ENCODE data around the gene OTOGL. TPM values are rescaled to one million over a fixed set of nuclear protein-coding genes. Genes with fewer than 3 reads are reported as not detected.

The OTOGL gene
- total RNA-seq, 1 donor from 2014 or later = not detected

DNA sequence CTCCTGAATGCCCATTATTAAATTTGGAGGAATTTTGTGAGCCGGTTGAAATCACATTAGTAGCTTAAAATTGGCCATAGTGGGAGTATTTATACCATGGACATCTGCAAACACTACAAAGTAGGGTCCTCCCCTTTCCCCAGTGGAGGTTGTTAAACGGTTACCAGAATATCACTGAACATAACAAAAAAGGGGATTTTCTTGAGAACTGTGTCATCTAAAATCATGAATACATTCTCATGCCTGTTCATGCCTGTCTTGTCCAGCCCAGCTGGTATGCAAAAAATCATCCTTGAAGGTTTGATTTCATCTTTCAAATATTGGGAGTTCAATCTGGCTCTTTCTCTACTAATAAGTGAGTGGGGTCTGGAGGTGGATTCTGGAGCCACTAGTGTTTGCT is 96.4 kb downstream of the OTOGL start:
- H3K9me3 Mint-ChIP-seq = no peaks in the 10 kb centered on the region
- ATAC-seq (ENCODE audit: low read depth) = no peak
- no peaks in the 10 kb centered on the region for H3K36me3 Mint-ChIP-seq (ENCODE audit: low read depth)
- H3K4me1 Mint-ChIP-seq = no peaks in the 10 kb centered on the region
- H3K27ac Mint-ChIP-seq = no peak overlapping the region
- intact Hi-C loops (cut with micrococcal nuclease) = no loop called here
- H3K27me3 Mint-ChIP-seq = peaks cover 3% of the 10 kb centered on the region
- TF ChIP-seq, protein P1, sequence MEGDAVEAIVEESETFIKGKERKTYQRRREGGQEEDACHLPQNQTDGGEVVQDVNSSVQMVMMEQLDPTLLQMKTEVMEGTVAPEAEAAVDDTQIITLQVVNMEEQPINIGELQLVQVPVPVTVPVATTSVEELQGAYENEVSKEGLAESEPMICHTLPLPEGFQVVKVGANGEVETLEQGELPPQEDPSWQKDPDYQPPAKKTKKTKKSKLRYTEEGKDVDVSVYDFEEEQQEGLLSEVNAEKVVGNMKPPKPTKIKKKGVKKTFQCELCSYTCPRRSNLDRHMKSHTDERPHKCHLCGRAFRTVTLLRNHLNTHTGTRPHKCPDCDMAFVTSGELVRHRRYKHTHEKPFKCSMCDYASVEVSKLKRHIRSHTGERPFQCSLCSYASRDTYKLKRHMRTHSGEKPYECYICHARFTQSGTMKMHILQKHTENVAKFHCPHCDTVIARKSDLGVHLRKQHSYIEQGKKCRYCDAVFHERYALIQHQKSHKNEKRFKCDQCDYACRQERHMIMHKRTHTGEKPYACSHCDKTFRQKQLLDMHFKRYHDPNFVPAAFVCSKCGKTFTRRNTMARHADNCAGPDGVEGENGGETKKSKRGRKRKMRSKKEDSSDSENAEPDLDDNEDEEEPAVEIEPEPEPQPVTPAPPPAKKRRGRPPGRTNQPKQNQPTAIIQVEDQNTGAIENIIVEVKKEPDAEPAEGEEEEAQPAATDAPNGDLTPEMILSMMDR (IDR thresholded peaks at IDR 0.05) = no peak
- DNase-seq = no peak
- ChIA-PET CTCF (interaction anchor here (1.8 kb wide), 1 partner anchor 74 kb away, joined by 5 read pairs; no protein-coding TSS in a partner anchor), POLR2A (no interaction called here)
- no peak overlapping the region for H3K4me3 Mint-ChIP-seq

DNA sequence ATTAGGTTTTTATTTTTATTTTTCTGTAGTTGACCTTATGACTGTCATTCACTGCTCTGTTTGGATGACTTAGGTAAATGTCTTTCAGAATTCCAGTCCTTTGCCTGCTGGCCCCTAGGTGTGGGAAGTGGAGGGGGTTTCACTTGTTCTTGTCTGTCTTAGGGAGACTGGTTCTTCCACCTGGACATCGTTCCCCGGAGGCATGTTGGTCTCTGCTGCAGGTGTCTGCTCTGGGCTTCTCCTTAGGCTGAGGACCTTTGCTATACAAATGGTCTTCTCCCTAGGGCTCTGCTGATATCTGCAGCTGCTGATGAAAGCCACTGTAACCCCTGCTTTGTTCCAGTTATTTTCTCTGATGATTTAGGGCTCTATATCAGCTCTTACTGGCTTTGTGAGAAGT is 97.1 kb downstream of the OTOGL start:
- Mint-ChIP-seq H3K9me3 (no peaks in the 10 kb centered on the region), H3K36me3 (ENCODE audit: low read depth) (no peaks in the 10 kb centered on the region), H3K27me3 (peaks cover 3% of the 10 kb centered on the region), H3K4me1 (no peaks in the 10 kb centered on the region), H3K4me3 (no peak overlapping the region), H3K27ac (no peak overlapping the region)
- POLR2A ChIA-PET = no interaction called here
- intact Hi-C loops (cut with micrococcal nuclease) = no loop called here
- ATAC-seq (ENCODE audit: low read depth) = no peak
- TF ChIP-seq, protein P1 (IDR thresholded peaks at IDR 0.05) = no peak
- no peak for DNase-seq
- CTCF ChIA-PET = interaction anchor here (0.6 to 1.8 kb wide), 2 partner anchors 9 to 73 kb away, joined by 3 to 5 read pairs; no protein-coding TSS in a partner anchor

DNA sequence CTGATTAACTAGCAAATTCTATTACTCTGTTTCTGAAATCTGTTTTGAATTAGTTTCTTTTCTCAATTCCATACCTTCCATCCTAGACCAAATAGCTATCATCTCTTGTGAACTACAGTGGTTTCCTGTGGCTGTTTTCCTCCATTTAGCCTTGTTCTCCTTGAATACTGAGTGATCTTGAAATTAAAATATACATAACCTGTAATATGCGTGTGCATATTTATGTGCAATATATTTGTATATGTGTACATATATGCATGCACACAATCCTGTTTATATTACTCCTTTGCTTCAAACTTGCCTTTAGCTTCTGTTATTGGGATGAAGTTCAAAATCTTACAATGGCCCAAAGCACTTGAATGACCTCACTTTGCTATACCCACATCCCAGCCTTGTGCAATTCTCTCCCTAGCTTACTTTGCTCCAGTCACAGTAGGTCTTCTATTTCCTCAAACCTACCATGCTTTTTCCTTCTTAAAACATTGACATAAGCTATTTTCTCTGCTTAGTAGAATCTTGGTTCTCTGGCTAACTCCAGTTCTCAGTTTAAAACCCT is 99.5 kb downstream of the OTOGL start:
- intact Hi-C loops (cut with micrococcal nuclease) = no loop called here
- POLR2A ChIA-PET = no interaction called here

DNA sequence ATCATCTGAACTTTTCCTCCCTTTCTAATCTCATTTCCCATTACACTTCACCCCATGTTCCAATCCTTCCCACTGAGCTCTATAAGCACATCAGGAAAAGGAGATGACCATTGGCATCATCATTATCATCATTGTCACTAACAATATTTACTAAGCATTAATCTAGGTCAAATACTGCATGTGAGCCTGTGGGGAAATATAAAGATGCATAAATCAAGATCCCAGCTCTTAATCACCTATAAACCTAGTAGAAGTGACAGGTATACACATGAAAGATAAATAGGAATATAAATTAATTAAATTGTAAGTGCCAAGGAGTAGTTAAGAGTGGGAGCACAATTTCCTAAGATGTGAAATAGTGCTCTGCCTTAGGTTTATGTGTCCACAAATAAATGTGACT is 100.6 kb downstream of the OTOGL start:
- intact Hi-C loops (cut with micrococcal nuclease) = no loop called here
- H3K27me3 Mint-ChIP-seq = peaks cover 3% of the 10 kb centered on the region
- CTCF ChIA-PET = no interaction called here

More for the DNA sequence above, 99.5 kb downstream of the OTOGL start:
- Mint-ChIP-seq H3K4me1 (no peaks in the 10 kb centered on the region), H3K4me3 (no peak overlapping the region), H3K27ac (no peak overlapping the region), H3K27me3 (peaks cover 3% of the 10 kb centered on the region), H3K9me3 (no peaks in the 10 kb centered on the region), H3K36me3 (ENCODE audit: low read depth) (no peaks in the 10 kb centered on the region)
- CTCF ChIA-PET = no interaction called here
- TF ChIP-seq, protein P1 (IDR thresholded peaks at IDR 0.05) = no peak
- DNase-seq = no peak
- no peak for ATAC-seq (ENCODE audit: low read depth)

DNA sequence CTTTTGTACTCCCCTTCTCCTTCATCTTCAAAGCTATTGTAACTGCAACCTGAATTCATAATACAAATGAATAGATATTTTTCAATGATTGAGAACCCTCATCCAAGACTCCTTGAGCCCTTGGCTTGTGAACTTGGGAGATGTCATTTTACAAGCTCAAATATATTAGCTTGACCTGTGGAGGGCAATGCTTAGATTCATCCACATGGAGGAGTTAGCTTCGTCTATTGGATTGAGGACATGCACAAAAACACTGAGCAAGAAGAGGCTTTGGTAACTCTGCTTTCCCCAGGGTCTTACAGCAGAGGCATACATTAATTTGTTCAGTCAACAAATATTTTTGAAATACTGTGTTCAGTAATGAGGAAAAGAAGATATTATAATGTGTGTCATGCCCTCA is 101.1 kb downstream of the OTOGL start:
- H3K9me3 Mint-ChIP-seq = no peaks in the 10 kb centered on the region
- ChIA-PET CTCF (no interaction called here), POLR2A (no interaction called here)
- no peaks in the 10 kb centered on the region for H3K36me3 Mint-ChIP-seq (ENCODE audit: low read depth)
- no peak overlapping the region for H3K27ac Mint-ChIP-seq
- TF ChIP-seq, protein P1 (IDR thresholded peaks at IDR 0.05) = no peak
- peaks cover 3% of the 10 kb centered on the region for H3K27me3 Mint-ChIP-seq
- no peak overlapping the region for H3K4me3 Mint-ChIP-seq
- DNase-seq (no peak), ATAC-seq (ENCODE audit: low read depth) (no peak)
- H3K4me1 Mint-ChIP-seq = no peaks in the 10 kb centered on the region
- intact Hi-C loops (cut with micrococcal nuclease) = no loop called here

More for the DNA sequence above, 100.6 kb downstream of the OTOGL start:
- TF ChIP-seq, protein P1 (IDR thresholded peaks at IDR 0.05) = no peak
- no peaks in the 10 kb centered on the region for H3K4me1 Mint-ChIP-seq
- no peak overlapping the region for H3K27ac Mint-ChIP-seq
- no peaks in the 10 kb centered on the region for H3K36me3 Mint-ChIP-seq (ENCODE audit: low read depth)
- no peak overlapping the region for H3K4me3 Mint-ChIP-seq
- DNase-seq (no peak), ATAC-seq (ENCODE audit: low read depth) (no peak)
- POLR2A ChIA-PET = no interaction called here
- H3K9me3 Mint-ChIP-seq = no peaks in the 10 kb centered on the region

All from activated B cell treated with CpG ODN at 0.5 μM for 24 hours (primary cell).